OCI-LY1 (cell line): ENCODE data around the gene NANP.

ENCODE experiments used
- CTCF ChIP-seq: fragments of 200-600 bp; sonication (generic), shearing (Covaris generic); IDR thresholded peaks from 2 replicates; pipeline ENCODE4 v1.5.1; 2017; ENCODE audit warnings: mild to moderate bottlenecking, antibody characterized with exemption, low read length, moderate library complexity, mixed read lengths
- EZH2 ChIP-seq: fragments of 200-600 bp; sonication (generic), shearing (Covaris generic); IDR thresholded peaks from 2 replicates; pipeline ENCODE4 v1.8.0; 2017; ENCODE audit warnings: borderline replicate concordance, mixed run types, mild to moderate bottlenecking, antibody characterized with exemption, low read length, moderate library complexity, mixed read lengths

- TF ChIP-seq CTCF (no peak), EZH2 (no peak)
Observed at GRCh38 chr20:25574411-25574810, 49.4 kb downstream of the NANP start.
